ENCODE data around the gene WDR5.

Gene WDR5

GRCh38 chr9:134187110-134187531 is 51.2 kb downstream of the WDR5 start:
- no peak for DNase-seq

- no peak for DNase-seq
Measured at GRCh38 chr9:134187891-134188385, 52.1 kb downstream of the WDR5 start.

- peak in 8 of 51 donors; percentile 25 to 58 (median 30) for DNase-seq
Measured at GRCh38 chr9:134188386-134189144, 52.7 kb downstream of the WDR5 start.

- peak in 6 of 51 donors; percentile 7 to 59 (median 42) for DNase-seq
Measured at GRCh38 chr9:134189145-134189469, 53.2 kb downstream of the WDR5 start.

- DNase-seq = peak in 6 of 51 donors; percentile 29 to 68 (median 46)
Measured at GRCh38 chr9:134189470-134190231, 53.8 kb downstream of the WDR5 start.

- no peak for DNase-seq
Measured at GRCh38 chr9:134190232-134191121, 54.6 kb downstream of the WDR5 start.

GRCh38 chr9:134191455-134192209 is 55.8 kb downstream of the WDR5 start:
- no peak for DNase-seq

GRCh38 chr9:134192311-134192950 is 56.5 kb downstream of the WDR5 start:
- DNase-seq = no peak

GRCh38 chr9:134192951-134193731 is 57.3 kb downstream of the WDR5 start:
- no peak for DNase-seq

- DNase-seq = no peak
Measured at GRCh38 chr9:134193912-134194535, 58.1 kb downstream of the WDR5 start.

GRCh38 chr9:134195558-134195957 is 59.7 kb downstream of the WDR5 start:
- no peak for DNase-seq

- no peak for DNase-seq
Measured at GRCh38 chr9:134196911-134197310, 61.0 kb downstream of the WDR5 start.

GRCh38 chr9:134198791-134199190 is 62.9 kb downstream of the WDR5 start:
- DNase-seq = no peak

- DNase-seq = no peak
Measured at GRCh38 chr9:134200730-134201129, 64.8 kb downstream of the WDR5 start.

GRCh38 chr9:134203224-134203623 is 67.3 kb downstream of the WDR5 start:
- DNase-seq = no peak

- DNase-seq = no peak
Measured at GRCh38 chr9:134204041-134204440, 68.2 kb downstream of the WDR5 start.

- DNase-seq = no peak
Measured at GRCh38 chr9:134204991-134205578, 69.2 kb downstream of the WDR5 start.

GRCh38 chr9:134205672-134206310 is 69.9 kb downstream of the WDR5 start:
- peak in 30 of 51 donors; percentile 27 to 84 (median 48) for DNase-seq

Data from hypothalamus (tissue), 51 donors.